K562 (cell line): Measurements from ENCODE around the gene SHISA5. TPM values are rescaled to one million over a fixed set of nuclear protein-coding genes. Genes with fewer than 3 reads are reported as not detected.
A peak's percentile ranks its signal among the peaks of the same experiment; 100 is the strongest.

Source experiments
- C11orf30 ChIP-seq: fragments of 450-650 bp; IDR thresholded peaks from 2 replicates; pipeline ENCODE4 v1.6.1; 2016; ENCODE audit warnings: low read depth, mild to moderate bottlenecking
- CTCF ChIP-seq, 3 experiments: IDR thresholded peaks in 2 of 3; conservative IDR thresholded peaks in 1 of 3; 2 replicates each; pipeline ENCODE4 v1.5.1; 2011 to 2012; ENCODE audit warnings: low read length in 3 of 3, mild to moderate bottlenecking in 3 of 3, control low read depth in 2 of 3, improper control_type of control experiment in 1 of 3, inconsistent platforms in 1 of 3, low read depth in 1 of 3, mixed read lengths in 1 of 3, moderate library complexity in 1 of 3; ENCODE audit not compliant: insufficient read depth in 2 of 3
- HMGXB4 ChIP-seq: sonication (generic); formaldehyde crosslinking; IDR thresholded peaks from 2 replicates; pipeline ENCODE4 v1.8.1; 2023; ENCODE audit warnings: mild to moderate bottlenecking, missing genetic modification reagents
- MECOM ChIP-seq: fragments of 250-450 bp; sonication (Bioruptor Pico); IDR thresholded peaks from 2 replicates; pipeline ENCODE4 v1.8.0; 2022; ENCODE audit warnings: inconsistent platforms
- NEUROD1 ChIP-seq: fragments of 150-350 bp; IDR thresholded peaks from 2 replicates; pipeline ENCODE4 v1.6.1; 2014; ENCODE audit warnings: borderline replicate concordance, low read length, low read depth; ENCODE audit not compliant: partially characterized antibody
- NFYB ChIP-seq: IDR thresholded peaks from 2 replicates; pipeline ENCODE4 v1.6.1; 2011; ENCODE audit warnings: mild to moderate bottlenecking, moderate library complexity; ENCODE audit not compliant: insufficient read length; ENCODE audit errors: extremely low read depth
- SMARCA5 ChIP-seq: fragments of 450-650 bp; IDR thresholded peaks from 2 replicates; pipeline ENCODE4 v1.6.1; 2016
- THRAP3 ChIP-seq: fragments of 450-650 bp; IDR thresholded peaks from 2 replicates; pipeline ENCODE4 v1.6.1; 2016; ENCODE audit warnings: mild to moderate bottlenecking, inconsistent platforms, borderline replicate concordance
- YY1 ChIP-seq, 3 experiments: IDR thresholded peaks; 2 replicates each; pipeline ENCODE4 v1.6.1; 2011; ENCODE audit warnings: low read length in 2 of 3, mild to moderate bottlenecking in 2 of 3, moderate library complexity in 2 of 3, borderline replicate concordance in 1 of 3, control low read depth in 1 of 3, low read depth in 1 of 3; ENCODE audit not compliant: insufficient read depth in 3 of 3, insufficient replicate concordance in 2 of 3, control insufficient read depth in 1 of 3, insufficient read length in 1 of 3; ENCODE audit errors: extremely low read depth in 1 of 3
- ZNF239 ChIP-seq: fragments of 250-450 bp; sonication (Bioruptor Pico); IDR thresholded peaks from 2 replicates; pipeline ENCODE4 v1.4.0; 2020; ENCODE audit warnings: mild to moderate bottlenecking
- ZNF778 ChIP-seq: fragments of 450-650 bp; formaldehyde crosslinking; IDR thresholded peaks from 2 replicates; pipeline ENCODE4 v1.4.0; 2020; ENCODE audit warnings: mild to moderate bottlenecking, moderate library complexity
- polyA plus RNA-seq, 8 experiments: library from polyadenylated mRNA; depleted of rRNA in 4 of 8; stranded (reverse) in 5 of 8; unstranded in 3 of 8; fragments of >200 nt; fragmentation: Nextera tagmentation in 2 of 8; fragmentation: Illumina TruSeq in 1 of 8; extraction: Ambion mirVana in 2 of 8; extraction: Trizol in 1 of 8; gene quantifications; 2 replicates each; pipeline versions ENCODE4 v1.2.1 to v1.2.3, GENCODE V29; 2011 to 2014; ENCODE audit warnings: inconsistent platforms in 1 of 8, missing spikeins in 1 of 8
- total RNA-seq, 7 experiments: library from RNA; depleted of rRNA in 6 of 7; stranded (reverse); fragments of >200 nt in 6 of 7; fragmentation: Illumina TruSeq in 2 of 7; extraction: Trizol in 2 of 7; gene quantifications; 2 replicates each; pipeline versions ENCODE4 v1.2.1 to v1.2.3, GENCODE V29; 2011 to 2021; ENCODE audit warnings: low replicate concordance in 1 of 7
- TF ChIP-seq, protein P1 (sequence below): fragments of 150-350 bp; IDR thresholded peaks from 2 replicates; pipeline ENCODE4 v1.6.1; 2014; ENCODE audit warnings: low read depth, mild to moderate bottlenecking, low read length, borderline replicate concordance
- TF ChIP-seq, protein P2 (sequence below): fragments of 250-450 bp; sonication (Bioruptor Pico); IDR thresholded peaks from 2 replicates; pipeline ENCODE4 v1.5.0; 2020; ENCODE audit warnings: mild to moderate bottlenecking
- TF ChIP-seq, protein P3 (sequence below), 2 experiments: fragments of 250-450 bp in 1 of 2; fragments of 450-650 bp in 1 of 2; sonication (Bioruptor Pico) in 1 of 2; IDR thresholded peaks; 2 replicates each; pipeline versions ENCODE4 v1.6.1 to v1.8.0; 2016 to 2021; ENCODE audit warnings: mild to moderate bottlenecking in 2 of 2, moderate library complexity in 2 of 2, missing compliant biosample characterization in 1 of 2, missing genetic modification characterization in 1 of 2
- TF ChIP-seq, protein P4 (sequence below): sonication (generic); formaldehyde crosslinking; IDR thresholded peaks from 2 replicates; pipeline ENCODE4 v1.8.0; 2022; ENCODE audit warnings: mild to moderate bottlenecking, low read depth, missing genetic modification reagents

SHISA5 gene
- total and polyA plus RNA-seq, 9 of the 15 experiments (the other 6 are each of a cell fraction or from before 2014, with no cell fraction given), result 8.4 to 85.8 (median 56.1) TPM

- TF ChIP-seq CTCF (IDR thresholded peaks at IDR 0.05 in 2 of 3, conservative IDR thresholded peaks at IDR 0.05 in 1 of 3; ENCODE audit: insufficient read depth in 2 of 3, low read depth in 1 of 3, low read length in 3 of 3) (peak; percentile 54 to 59 (median 55)), SMARCA5 (0 out of 2 replicates have a peak, but pooled peaks have one; percentile 20), C11orf30 (no peak), MECOM (CRISPR knock-in tag) (no peak), ZNF239 (no peak), NFYB (no peak), NEUROD1 (peak; percentile 30), ZNF778 (CRISPR knock-in tag) (no peak), THRAP3 (no peak), HMGXB4 (no peak), YY1 (IDR thresholded peaks at IDR 0.05; ENCODE audit: borderline replicate concordance in 1 of 3, control insufficient read depth in 1 of 3, extremely low read depth in 1 of 3, insufficient read depth in 3 of 3, insufficient read length in 1 of 3, insufficient replicate concordance in 2 of 3, low read depth in 1 of 3, low read length in 2 of 3) (peak; percentile 17 to 75 (median 45))
- TF ChIP-seq, protein P1, sequence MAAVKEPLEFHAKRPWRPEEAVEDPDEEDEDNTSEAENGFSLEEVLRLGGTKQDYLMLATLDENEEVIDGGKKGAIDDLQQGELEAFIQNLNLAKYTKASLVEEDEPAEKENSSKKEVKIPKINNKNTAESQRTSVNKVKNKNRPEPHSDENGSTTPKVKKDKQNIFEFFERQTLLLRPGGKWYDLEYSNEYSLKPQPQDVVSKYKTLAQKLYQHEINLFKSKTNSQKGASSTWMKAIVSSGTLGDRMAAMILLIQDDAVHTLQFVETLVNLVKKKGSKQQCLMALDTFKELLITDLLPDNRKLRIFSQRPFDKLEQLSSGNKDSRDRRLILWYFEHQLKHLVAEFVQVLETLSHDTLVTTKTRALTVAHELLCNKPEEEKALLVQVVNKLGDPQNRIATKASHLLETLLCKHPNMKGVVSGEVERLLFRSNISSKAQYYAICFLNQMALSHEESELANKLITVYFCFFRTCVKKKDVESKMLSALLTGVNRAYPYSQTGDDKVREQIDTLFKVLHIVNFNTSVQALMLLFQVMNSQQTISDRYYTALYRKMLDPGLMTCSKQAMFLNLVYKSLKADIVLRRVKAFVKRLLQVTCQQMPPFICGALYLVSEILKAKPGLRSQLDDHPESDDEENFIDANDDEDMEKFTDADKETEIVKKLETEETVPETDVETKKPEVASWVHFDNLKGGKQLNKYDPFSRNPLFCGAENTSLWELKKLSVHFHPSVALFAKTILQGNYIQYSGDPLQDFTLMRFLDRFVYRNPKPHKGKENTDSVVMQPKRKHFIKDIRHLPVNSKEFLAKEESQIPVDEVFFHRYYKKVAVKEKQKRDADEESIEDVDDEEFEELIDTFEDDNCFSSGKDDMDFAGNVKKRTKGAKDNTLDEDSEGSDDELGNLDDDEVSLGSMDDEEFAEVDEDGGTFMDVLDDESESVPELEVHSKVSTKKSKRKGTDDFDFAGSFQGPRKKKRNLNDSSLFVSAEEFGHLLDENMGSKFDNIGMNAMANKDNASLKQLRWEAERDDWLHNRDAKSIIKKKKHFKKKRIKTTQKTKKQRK, result no peak
- TF ChIP-seq, protein P2, sequence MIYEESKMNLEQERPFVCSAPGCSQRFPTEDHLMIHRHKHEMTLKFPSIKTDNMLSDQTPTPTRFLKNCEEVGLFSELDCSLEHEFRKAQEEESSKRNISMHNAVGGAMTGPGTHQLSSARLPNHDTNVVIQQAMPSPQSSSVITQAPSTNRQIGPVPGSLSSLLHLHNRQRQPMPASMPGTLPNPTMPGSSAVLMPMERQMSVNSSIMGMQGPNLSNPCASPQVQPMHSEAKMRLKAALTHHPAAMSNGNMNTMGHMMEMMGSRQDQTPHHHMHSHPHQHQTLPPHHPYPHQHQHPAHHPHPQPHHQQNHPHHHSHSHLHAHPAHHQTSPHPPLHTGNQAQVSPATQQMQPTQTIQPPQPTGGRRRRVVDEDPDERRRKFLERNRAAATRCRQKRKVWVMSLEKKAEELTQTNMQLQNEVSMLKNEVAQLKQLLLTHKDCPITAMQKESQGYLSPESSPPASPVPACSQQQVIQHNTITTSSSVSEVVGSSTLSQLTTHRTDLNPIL, result no peak
- TF ChIP-seq, protein P3, sequence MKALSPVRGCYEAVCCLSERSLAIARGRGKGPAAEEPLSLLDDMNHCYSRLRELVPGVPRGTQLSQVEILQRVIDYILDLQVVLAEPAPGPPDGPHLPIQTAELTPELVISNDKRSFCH (CRISPR knock-in tag; IDR thresholded peaks at IDR 0.05), result no peak
- TF ChIP-seq, protein P3 (tag; IDR thresholded peaks at IDR 0.05), result 0 out of 2 replicates have a peak, but pooled peaks have one; percentile 40
- TF ChIP-seq, protein P4, sequence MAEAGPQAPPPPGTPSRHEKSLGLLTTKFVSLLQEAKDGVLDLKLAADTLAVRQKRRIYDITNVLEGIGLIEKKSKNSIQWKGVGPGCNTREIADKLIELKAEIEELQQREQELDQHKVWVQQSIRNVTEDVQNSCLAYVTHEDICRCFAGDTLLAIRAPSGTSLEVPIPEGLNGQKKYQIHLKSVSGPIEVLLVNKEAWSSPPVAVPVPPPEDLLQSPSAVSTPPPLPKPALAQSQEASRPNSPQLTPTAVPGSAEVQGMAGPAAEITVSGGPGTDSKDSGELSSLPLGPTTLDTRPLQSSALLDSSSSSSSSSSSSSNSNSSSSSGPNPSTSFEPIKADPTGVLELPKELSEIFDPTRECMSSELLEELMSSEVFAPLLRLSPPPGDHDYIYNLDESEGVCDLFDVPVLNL (CRISPR knock-in tag), result no peak
Measured at GRCh38 chr3:48472923-48473616, 30.9 kb downstream of the SHISA5 start (continued).
